ENCODE data around the gene SAMD14. TPM values are rescaled to one million over a fixed set of nuclear protein-coding genes. Genes with fewer than 3 reads are reported as not detected.

The SAMD14 gene
- total RNA-seq, 4 donors from 2014 or later = 0.39 TPM; not detected in 3

DNA sequence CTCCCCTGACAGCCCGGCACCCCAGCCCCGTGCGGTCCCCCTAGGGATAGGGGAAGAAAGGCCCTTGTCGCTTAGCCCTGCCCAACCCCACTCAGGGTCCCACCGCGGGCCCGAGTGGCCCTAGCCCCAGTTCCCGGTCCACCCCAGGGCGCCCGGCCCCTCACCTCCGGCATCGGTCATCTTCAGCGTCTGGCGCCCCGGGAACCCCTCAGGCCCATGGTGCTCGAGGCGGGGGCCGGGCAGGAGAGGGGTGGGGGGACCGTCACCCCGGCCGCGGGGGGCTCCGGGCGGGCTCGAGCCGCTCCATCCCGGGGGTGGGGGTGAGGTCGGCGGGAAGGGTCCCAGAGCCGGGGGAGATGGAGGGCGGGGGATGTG, 620 bp downstream of the SAMD14 start:
- DNase-seq (ENCODE audit: low spot score in 2 of 2) = no peak
- H3K4me3 ChIP-seq (ENCODE audit: low read depth, poor library complexity, severe bottlenecking) = no peak overlapping the region
- TF ChIP-seq POLR2A (IDR thresholded peaks at IDR 0.05) (no peak), CTCF (IDR thresholded peaks at IDR 0.05) (no peak)
- WGBS, 2 donors = 0 to 4% methylated on average over 3 to 5 of the region's 31 CpGs
- intact Hi-C loops (cut with DNase I; ENCODE audit: low total_unique reads) = no loop called here

DNA sequence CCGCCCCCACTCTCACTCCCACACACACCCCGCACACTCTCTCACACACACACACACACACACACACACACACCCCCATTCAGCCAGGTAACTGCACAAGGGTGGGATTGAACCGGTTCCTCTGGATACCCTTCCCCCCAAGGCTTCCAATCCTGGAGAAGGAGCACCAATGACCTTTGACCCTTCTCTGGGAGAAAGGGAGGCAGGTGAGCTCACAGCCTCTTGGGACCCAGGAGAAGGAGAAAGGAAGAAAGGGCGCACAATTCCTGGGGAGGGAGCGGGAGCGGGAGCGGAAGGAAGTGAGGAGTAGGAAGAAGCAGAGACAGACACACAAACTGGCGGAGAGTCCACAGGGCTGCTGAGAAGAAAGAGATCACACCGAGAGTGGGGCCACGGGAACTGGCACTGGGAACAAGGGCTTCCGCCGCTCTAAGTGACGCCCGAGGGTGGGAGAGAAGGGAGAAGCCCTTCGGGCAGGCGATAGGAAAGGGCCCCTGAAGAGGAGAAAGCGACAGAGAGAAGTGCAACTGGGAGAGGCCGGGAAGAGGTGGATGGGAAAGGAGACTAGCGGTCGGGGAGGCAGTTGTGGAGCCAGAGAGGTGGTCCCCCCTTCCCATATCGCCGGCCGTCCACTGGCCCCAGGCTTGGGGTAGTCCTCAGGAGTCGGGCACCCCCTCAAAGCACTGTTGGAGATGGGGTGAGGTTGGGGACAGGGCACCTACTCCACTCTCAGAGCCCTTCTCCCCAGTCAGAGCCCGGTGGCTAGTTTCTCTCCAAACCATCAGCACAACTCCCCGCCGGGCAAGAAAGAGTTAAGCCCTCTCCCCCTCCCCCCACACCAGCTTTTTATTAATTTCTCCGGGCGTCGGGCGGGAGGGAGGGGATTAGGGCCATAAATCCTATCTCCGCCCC, 1.3 kb downstream of the SAMD14 start:
- 21 to 25% methylated on average over 32 of the region's 32 CpGs for WGBS, 2 donors
- intact Hi-C loops (cut with DNase I; ENCODE audit: low total_unique reads) = no loop called here
- DNase-seq (ENCODE audit: low spot score in 2 of 2) = no peak
- no peak for TF ChIP-seq CTCF (IDR thresholded peaks at IDR 0.05)
- TF ChIP-seq POLR2A (IDR thresholded peaks at IDR 0.05) = no peak
- H3K4me3 ChIP-seq (ENCODE audit: low read depth, poor library complexity, severe bottlenecking) = no peak overlapping the region

GRCh38 chr17:50127697-50128361, 2.1 kb downstream of the SAMD14 start:
- WGBS, 2 donors = 63 to 67% methylated on average over 6 of the region's 6 CpGs
- intact Hi-C loops (cut with DNase I; ENCODE audit: low total_unique reads) = no loop called here
- TF ChIP-seq POLR2A (IDR thresholded peaks at IDR 0.05) (no peak), CTCF (IDR thresholded peaks at IDR 0.05) (no peak)
- DNase-seq (ENCODE audit: low spot score in 2 of 2) = no peak
- no peak overlapping the region for H3K4me3 ChIP-seq (ENCODE audit: low read depth, poor library complexity, severe bottlenecking)

- intact Hi-C loops (cut with DNase I; ENCODE audit: low total_unique reads) = no loop called here
- WGBS, 2 donors = 92 to 94% methylated on average over 4 of the region's 4 CpGs
- TF ChIP-seq POLR2A (IDR thresholded peaks at IDR 0.05) (no peak), CTCF (IDR thresholded peaks at IDR 0.05) (no peak)
- no peak overlapping the region for H3K4me3 ChIP-seq (ENCODE audit: low read depth, poor library complexity, severe bottlenecking)
- no peak for DNase-seq (ENCODE audit: low spot score in 2 of 2)
Measured at GRCh38 chr17:50125420-50125997, 4.5 kb downstream of the SAMD14 start.

DNA sequence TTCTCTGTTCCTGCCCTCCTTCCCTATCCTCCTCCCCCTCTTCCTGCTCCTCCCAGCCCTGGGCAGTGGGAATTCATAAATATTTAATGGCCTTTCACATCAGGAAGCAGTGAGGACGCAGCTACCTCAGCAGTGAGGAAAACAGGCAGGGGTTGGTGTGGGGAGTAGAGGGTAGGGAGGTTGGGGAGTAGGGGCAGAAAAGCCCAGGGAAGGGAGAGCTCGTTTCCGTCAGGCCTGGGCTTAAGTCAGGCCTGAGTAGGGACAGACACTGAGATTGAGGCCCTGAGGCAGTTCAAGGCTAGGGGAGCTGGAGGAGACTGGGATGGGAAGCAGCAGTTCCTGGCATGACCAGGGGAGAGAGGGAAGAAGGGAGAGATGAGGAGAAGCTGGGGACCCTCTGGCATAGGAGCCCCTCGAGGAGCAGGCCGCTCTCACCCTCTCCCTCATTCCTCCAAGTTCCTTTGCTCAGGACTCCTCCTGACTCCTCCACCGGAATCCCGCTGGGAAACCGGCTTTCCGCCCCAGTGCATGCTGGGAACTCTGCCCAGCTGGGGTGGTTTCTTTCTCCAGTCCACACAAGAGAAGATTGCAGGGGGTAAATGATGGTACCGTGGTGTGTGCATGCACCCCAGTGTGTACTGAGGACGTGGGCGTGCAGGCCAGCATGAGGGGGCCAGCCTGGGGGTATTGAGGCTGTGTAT, 6.2 kb downstream of the SAMD14 start:
- intact Hi-C loops (cut with DNase I; ENCODE audit: low total_unique reads) = no loop called here
- DNase-seq (ENCODE audit: low spot score in 2 of 2) = no peak
- TF ChIP-seq POLR2A (IDR thresholded peaks at IDR 0.05) = no peak
- no peak for TF ChIP-seq CTCF (IDR thresholded peaks at IDR 0.05)
- WGBS, 2 donors = 55% methylated on average over 12 of the region's 12 CpGs
- no peak overlapping the region for H3K4me3 ChIP-seq (ENCODE audit: low read depth, poor library complexity, severe bottlenecking)

Data from lower leg skin (tissue), 4 donors.